Stimulated activated naive CD4-positive, alpha-beta T cell treated with Interleukin-2 at 50 U/mL for 16 hours (primary cell): ENCODE data around the gene GRIK5.
"Not testable (repeated sequence)": the region's sequence is repeated elsewhere in the genome, so short reads cannot be mapped to it uniquely, and the experiment has no call there.

ENCODE experiments used
- DNase-seq: peaks from one replicate; lab custom pipeline; 2025; lab: John Stamatoyannopoulos, UW

Gene GRIK5

GRCh38 chr19:42051166-42052115, 18.6 kb downstream of the GRIK5 start:
- DNase-seq, result no peak

- no peak for DNase-seq
These were observed 21.0 kb downstream of the GRIK5 start for GRCh38 chr19:42048992-42049391.

GRCh38 chr19:42045575-42045974, 24.4 kb downstream of the GRIK5 start:
- DNase-seq, result no peak

GRCh38 chr19:42042455-42043170, 27.4 kb downstream of the GRIK5 start:
- DNase-seq, result no peak

- DNase-seq, result not testable (repeated sequence)
These were observed 29.5 kb downstream of the GRIK5 start for GRCh38 chr19:42040491-42040890.

- no peak for DNase-seq
These were observed 30.0 kb downstream of the GRIK5 start for GRCh38 chr19:42040031-42040430.

- DNase-seq, result no peak
These were observed 31.3 kb downstream of the GRIK5 start for GRCh38 chr19:42038666-42039065.

GRCh38 chr19:42037649-42038048, 32.4 kb downstream of the GRIK5 start:
- no peak for DNase-seq

GRCh38 chr19:42034640-42035391, 35.2 kb downstream of the GRIK5 start:
- DNase-seq, result peak; percentile 58

GRCh38 chr19:42033413-42033812, 36.6 kb downstream of the GRIK5 start:
- no peak for DNase-seq

- no peak for DNase-seq
These were observed 37.6 kb downstream of the GRIK5 start for GRCh38 chr19:42032431-42032830.

- no peak for DNase-seq
These were observed 39.2 kb downstream of the GRIK5 start for GRCh38 chr19:42030645-42031440.

GRCh38 chr19:42028304-42029216, 41.4 kb downstream of the GRIK5 start:
- DNase-seq, result no peak

GRCh38 chr19:42024622-42025111, 45.3 kb downstream of the GRIK5 start:
- DNase-seq, result no peak

- DNase-seq, result no peak
These were observed 46.1 kb downstream of the GRIK5 start for GRCh38 chr19:42023943-42024260.

- DNase-seq, result no peak
These were observed 46.7 kb downstream of the GRIK5 start for GRCh38 chr19:42023121-42023942.

GRCh38 chr19:42022616-42023015, 47.4 kb downstream of the GRIK5 start:
- DNase-seq, result no peak

GRCh38 chr19:42021185-42021584, 48.8 kb downstream of the GRIK5 start:
- no peak for DNase-seq

GRCh38 chr19:42018503-42019193, 51.4 kb downstream of the GRIK5 start:
- no peak for DNase-seq
